Mesenchymal stem cell (in vitro differentiated cells and primary cell): ENCODE measurements around the gene FLG.
"Not testable (repeated sequence)": the region's sequence is repeated elsewhere in the genome, so short reads cannot be mapped to it uniquely, and the experiment has no call there.

Experiments used
- DNase-seq: peaks from one replicate; pipeline ENCODE4 v3.0.0-alpha.2; 2013
- H2AFZ ChIP-seq: one replicate; pipeline ENCODE4 v1.6.1; 2013; ENCODE audit warnings: low read depth, mild to moderate bottlenecking, control low read depth, inconsistent platforms, low read length, moderate library complexity
- H2AK5ac ChIP-seq: 2 replicates; pipeline ENCODE4 v1.6.1; 2013; ENCODE audit warnings: low read length, moderate library complexity, mild to moderate bottlenecking, inconsistent platforms; ENCODE audit not compliant: severe bottlenecking
- H2BK120ac ChIP-seq: one replicate; pipeline ENCODE4 v1.6.1; 2013; ENCODE audit warnings: low read depth, mild to moderate bottlenecking, inconsistent platforms, low read length, moderate library complexity
- H2BK12ac ChIP-seq, 2 experiments: one replicate each; pipeline ENCODE4 v1.6.1; 2013; ENCODE audit warnings: inconsistent platforms in 2 of 2, low read length in 2 of 2, mild to moderate bottlenecking in 2 of 2, moderate library complexity in 2 of 2, control low read depth in 1 of 2
- H2BK15ac ChIP-seq: one replicate; pipeline ENCODE4 v1.6.1; 2013; ENCODE audit warnings: mild to moderate bottlenecking, low read depth, inconsistent platforms; ENCODE audit not compliant: poor library complexity, severe bottlenecking
- H2BK5ac ChIP-seq: 2 replicates; pipeline ENCODE4 v1.6.1; 2013; ENCODE audit warnings: low read depth, mild to moderate bottlenecking, low read length, control low read depth, inconsistent platforms; ENCODE audit not compliant: poor library complexity, severe bottlenecking
- H3K14ac ChIP-seq, 2 experiments: one replicate each; pipeline ENCODE4 v1.6.1; 2013; ENCODE audit warnings: inconsistent platforms in 2 of 2, low read length in 2 of 2, control low read depth in 1 of 2, mild to moderate bottlenecking in 1 of 2, moderate library complexity in 1 of 2
- H3K18ac ChIP-seq, 2 experiments: one replicate each; pipeline ENCODE4 v1.6.1; 2013; ENCODE audit warnings: inconsistent platforms in 2 of 2, low read length in 2 of 2, control low read depth in 1 of 2, low read depth in 1 of 2, mild to moderate bottlenecking in 1 of 2
- H3K23ac ChIP-seq, 2 experiments: one replicate each; pipeline ENCODE4 v1.6.1; 2013; ENCODE audit warnings: inconsistent platforms in 2 of 2, low read length in 2 of 2, mild to moderate bottlenecking in 2 of 2, moderate library complexity in 2 of 2, control low read depth in 1 of 2
- H3K27ac ChIP-seq: 2 replicates; pipeline ENCODE4 v1.5.1; 2013; ENCODE audit warnings: mild to moderate bottlenecking, moderate library complexity, low read length, control low read depth, inconsistent platforms; ENCODE audit not compliant: poor library complexity, severe bottlenecking
- H3K27me3 ChIP-seq, 2 experiments: 2 replicates each; pipeline versions ENCODE4 v1.6.1 to v1.7.0; 2013; ENCODE audit warnings: low read length in 2 of 2, mild to moderate bottlenecking in 2 of 2, moderate library complexity in 2 of 2, control low read depth in 1 of 2, inconsistent platforms in 1 of 2; ENCODE audit not compliant: control insufficient read depth in 1 of 2, insufficient read depth in 1 of 2
- H3K36me3 ChIP-seq, 2 experiments: 2 replicates each; pipeline versions ENCODE4 v1.6.1 to v1.7.0; 2013; ENCODE audit warnings: low read length in 2 of 2, control low read depth in 1 of 2, inconsistent platforms in 1 of 2, low read depth in 1 of 2, mild to moderate bottlenecking in 1 of 2; ENCODE audit not compliant: insufficient read depth in 2 of 2, control insufficient read depth in 1 of 2
- H3K4ac ChIP-seq, 2 experiments: one replicate each; pipeline ENCODE4 v1.6.1; 2013; ENCODE audit warnings: inconsistent platforms in 2 of 2, low read length in 2 of 2, mild to moderate bottlenecking in 2 of 2, moderate library complexity in 2 of 2, control low read depth in 1 of 2, low read depth in 1 of 2
- H3K4me1 ChIP-seq: 2 replicates; pipeline ENCODE4 v1.6.1; 2013; ENCODE audit warnings: low read depth, low read length, control low read depth; ENCODE audit not compliant: control insufficient read depth, insufficient read depth
- H3K4me2 ChIP-seq: 2 replicates; pipeline ENCODE4 v1.6.1; 2013; ENCODE audit warnings: low read length, mild to moderate bottlenecking, inconsistent platforms; ENCODE audit not compliant: poor library complexity, severe bottlenecking
- H3K4me3 ChIP-seq, 2 experiments: 2 replicates each; pipeline versions ENCODE4 v1.5.1 to v1.7.0; 2013; ENCODE audit warnings: low read length in 2 of 2, mild to moderate bottlenecking in 2 of 2, control low read depth in 1 of 2, low read depth in 1 of 2; ENCODE audit not compliant: insufficient read depth in 1 of 2
- H3K79me1 ChIP-seq: replicated peaks from 2 replicates; pipeline ENCODE4 v1.6.1; 2013; ENCODE audit warnings: mild to moderate bottlenecking, control low read depth, low read length, inconsistent platforms; ENCODE audit not compliant: poor library complexity, severe bottlenecking
- H3K9ac ChIP-seq: 2 replicates; pipeline ENCODE4 v1.7.0; 2013; ENCODE audit warnings: mild to moderate bottlenecking, low read length, moderate library complexity
- H3K9me3 ChIP-seq: 2 replicates; pipeline ENCODE4 v1.7.0; 2013; ENCODE audit warnings: mild to moderate bottlenecking, low read length; ENCODE audit not compliant: control insufficient read depth
- H4K8ac ChIP-seq: one replicate; pipeline ENCODE4 v1.6.1; 2013; ENCODE audit warnings: inconsistent platforms, mild to moderate bottlenecking, low read length, moderate library complexity
- H4K91ac ChIP-seq: one replicate; pipeline ENCODE4 v1.6.1; 2013; ENCODE audit warnings: mild to moderate bottlenecking, low read length, inconsistent platforms
- WGBS: methylation state at CpG from one replicate; pipeline ENCODE4 v1.1.7; 2013; ENCODE audit warnings: mixed read lengths; 5-methylcytosine and 5-hydroxymethylcytosine counted together

The FLG gene

DNA sequence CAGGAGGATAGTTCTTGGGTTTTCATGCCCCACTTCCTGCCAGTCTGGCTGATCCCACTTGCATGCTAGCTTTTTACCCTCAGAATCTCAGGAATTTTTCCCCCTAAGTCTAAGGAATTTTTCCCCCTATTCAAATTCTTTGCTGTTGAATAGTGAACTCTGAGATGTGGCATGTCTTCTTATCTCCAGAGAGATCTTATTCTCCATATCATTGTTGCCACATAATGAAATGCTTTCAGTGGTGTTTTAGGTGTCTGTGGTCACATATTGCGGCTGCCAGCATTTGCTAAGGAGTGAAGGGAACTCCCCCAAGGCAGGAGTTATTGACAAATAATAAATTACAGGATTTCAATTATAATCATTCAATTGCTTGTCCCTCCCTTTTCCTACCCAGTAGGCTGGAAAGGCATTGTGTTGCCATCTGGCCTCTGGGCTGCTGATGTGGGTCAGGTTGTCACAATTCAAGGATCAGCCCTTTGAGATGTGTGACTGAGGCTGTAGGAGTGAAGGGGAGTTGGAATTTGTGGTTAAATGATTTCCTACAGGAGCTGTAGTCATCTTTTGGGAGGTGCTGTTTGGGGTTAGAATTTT, 3.9 kb upstream of the FLG start:
- Histone ChIP-seq H3K23ac (no peak overlapping the region), H2BK5ac (no peak overlapping the region), H3K27me3 (no peaks in the 10 kb centered on the region), H3K79me1 (no peaks in the 10 kb centered on the region), H2BK15ac (no peak overlapping the region), H2AK5ac (no peak overlapping the region), H4K91ac (no peak overlapping the region), H3K9me3 (no peaks in the 10 kb centered on the region), H3K4me1 (no peaks in the 10 kb centered on the region), H4K8ac (no peak overlapping the region), H2BK120ac (no peak overlapping the region), H2BK12ac (no peak overlapping the region), H3K36me3 (no peaks in the 10 kb centered on the region), H3K4ac (no peak overlapping the region), H3K18ac (no peak overlapping the region), H3K4me3 (no peak overlapping the region), H3K14ac (no peak overlapping the region), H2AFZ (no peak overlapping the region), H3K4me2 (no peak overlapping the region), H3K27ac (no peak overlapping the region), H3K9ac (no peak overlapping the region)
- no CpG with 5 or more reads among the region's 1 CpG for WGBS
- DNase-seq: no peak

DNA sequence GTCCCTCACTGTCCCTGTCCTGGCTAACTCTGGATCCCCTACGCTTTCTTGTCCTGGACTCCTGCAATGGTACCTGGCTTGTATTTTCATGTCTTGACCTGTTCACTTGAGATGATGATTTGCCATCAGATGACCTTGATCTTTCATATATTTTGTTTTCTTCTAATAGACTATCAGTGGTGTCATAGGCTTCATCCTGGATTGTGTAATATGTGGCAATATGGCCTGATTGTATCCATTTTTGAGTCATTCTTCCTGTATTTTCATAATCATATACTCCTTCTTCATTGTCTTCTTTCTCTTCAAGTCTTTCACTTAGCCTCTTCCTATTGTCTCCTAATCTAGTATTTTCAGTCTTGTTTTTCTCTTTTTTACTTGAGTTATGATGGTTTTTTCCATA, 11.1 kb downstream of the FLG start:
- Histone ChIP-seq H3K14ac (no peak overlapping the region), H3K27me3 (no peaks in the 10 kb centered on the region), H3K18ac (no peak overlapping the region), H2AFZ (no peak overlapping the region), H2BK12ac (no peak overlapping the region), H3K4me1 (no peaks in the 10 kb centered on the region), H3K9me3 (no peaks in the 10 kb centered on the region), H3K4me2 (no peak overlapping the region), H3K23ac (no peak overlapping the region), H3K36me3 (no peaks in the 10 kb centered on the region), H2BK5ac (no peak overlapping the region), H3K4me3 (no peak overlapping the region), H2BK120ac (no peak overlapping the region), H3K79me1 (no peaks in the 10 kb centered on the region), H2BK15ac (no peak overlapping the region), H3K27ac (no peak overlapping the region), H3K4ac (no peak overlapping the region), H3K9ac (no peak overlapping the region), H4K8ac (no peak overlapping the region), H2AK5ac (no peak overlapping the region), H4K91ac (no peak overlapping the region)
- no peak for DNase-seq
- 70% methylated on average over 1 of the region's 1 CpG for WGBS

DNA sequence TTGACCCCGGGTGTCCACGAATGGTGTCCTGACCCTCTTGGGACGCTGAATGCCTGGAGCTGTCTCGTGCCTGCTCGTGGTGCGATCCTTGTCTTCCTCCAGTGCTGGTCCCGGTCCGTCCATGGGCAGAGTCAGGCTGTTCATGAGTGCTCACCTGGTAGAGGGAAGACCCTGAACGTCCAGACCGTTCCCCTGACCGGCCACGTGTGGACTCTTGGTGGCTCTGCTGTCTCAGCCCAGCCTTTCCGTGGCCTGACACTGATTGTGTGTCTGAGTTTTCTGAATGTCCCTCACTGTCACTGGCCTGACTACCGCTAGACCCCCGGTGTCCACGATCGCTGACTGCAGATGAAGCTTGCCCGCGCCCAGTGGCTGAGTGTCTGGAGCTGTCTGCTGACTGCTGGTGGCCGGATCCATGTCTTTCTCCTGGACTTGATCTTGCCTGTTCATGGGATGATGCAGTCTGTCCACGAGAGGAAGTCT, 11.7 kb downstream of the FLG start:
- Histone ChIP-seq H2BK5ac (no peak overlapping the region), H3K14ac (no peak overlapping the region), H3K23ac (no peak overlapping the region), H3K4me3 (no peak overlapping the region), H3K4me2 (no peak overlapping the region), H3K79me1 (no peaks in the 10 kb centered on the region), H3K18ac (no peak overlapping the region), H3K9me3 (no peaks in the 10 kb centered on the region), H3K9ac (no peak overlapping the region), H2AK5ac (no peak overlapping the region), H2BK12ac (no peak overlapping the region), H3K27ac (no peak overlapping the region), H3K36me3 (no peaks in the 10 kb centered on the region), H3K4me1 (no peaks in the 10 kb centered on the region), H2BK120ac (no peak overlapping the region), H3K4ac (no peak overlapping the region), H2AFZ (no peak overlapping the region), H4K8ac (no peak overlapping the region), H4K91ac (no peak overlapping the region), H3K27me3 (no peaks in the 10 kb centered on the region), H2BK15ac (no peak overlapping the region)
- DNase-seq: no peak
- WGBS: 86% methylated on average over 21 of the region's 21 CpGs

DNA sequence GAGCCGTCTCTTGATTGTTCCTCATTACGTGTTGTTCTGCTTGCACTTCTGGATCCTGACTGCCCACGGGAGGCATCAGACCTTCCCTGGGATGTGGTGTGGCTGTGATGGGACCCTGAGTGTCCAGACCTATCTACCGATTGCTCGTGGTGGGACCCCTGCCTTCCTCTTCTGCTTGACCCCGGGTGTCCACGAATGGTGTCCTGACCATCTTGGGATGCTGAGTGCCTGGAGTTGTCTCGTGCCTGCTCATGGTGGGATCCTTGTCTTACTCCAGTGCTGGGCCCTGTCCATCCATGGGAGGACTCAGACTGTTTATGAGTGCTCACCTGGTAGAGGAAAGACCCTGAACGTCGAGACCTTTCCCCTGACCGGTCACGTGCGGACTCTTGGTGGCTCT, 12.9 kb downstream of the FLG start:
- DNase-seq, H3K36me3 ChIP-seq, H4K91ac ChIP-seq, H3K9ac ChIP-seq, H3K18ac ChIP-seq, H2AFZ ChIP-seq, H2BK15ac ChIP-seq, H3K4ac ChIP-seq, H3K4me1 ChIP-seq, H2BK12ac ChIP-seq, H3K4me3 ChIP-seq, H3K23ac ChIP-seq, H3K9me3 ChIP-seq, H3K27ac ChIP-seq, H4K8ac ChIP-seq, H3K14ac ChIP-seq, H3K4me2 ChIP-seq, H3K27me3 ChIP-seq, H2BK120ac ChIP-seq, H3K79me1 ChIP-seq, H2AK5ac ChIP-seq, H2BK5ac ChIP-seq: not testable (repeated sequence)
- WGBS: 81% methylated on average over 12 of the region's 13 CpGs
